ENCODE results near the gene KISS1R.

KISS1R gene

GRCh38 chr19:940591-941291 lies 23.6 kb downstream of the KISS1R start:
- peak; percentile 89 for DNase-seq

- DNase-seq: no peak
These were observed 24.4 kb downstream of the KISS1R start for GRCh38 chr19:941292-942132.

GRCh38 chr19:942133-942645 lies 25.1 kb downstream of the KISS1R start:
- no peak for DNase-seq

- DNase-seq: no peak
These were observed 26.5 kb downstream of the KISS1R start for GRCh38 chr19:943551-944170.

GRCh38 chr19:944171-944567 lies 27.0 kb downstream of the KISS1R start:
- DNase-seq: no peak

- DNase-seq: peak; percentile 36
These were observed 27.6 kb downstream of the KISS1R start for GRCh38 chr19:944663-945241.

GRCh38 chr19:945401-946252 lies 28.5 kb downstream of the KISS1R start:
- no peak for DNase-seq

- no peak for DNase-seq
These were observed 30.1 kb downstream of the KISS1R start for GRCh38 chr19:947090-947706.

- no peak for DNase-seq
These were observed 30.8 kb downstream of the KISS1R start for GRCh38 chr19:947707-948539.

- DNase-seq: no peak
These were observed 31.8 kb downstream of the KISS1R start for GRCh38 chr19:948842-949496.

GRCh38 chr19:950352-951066 lies 33.4 kb downstream of the KISS1R start:
- DNase-seq: no peak

GRCh38 chr19:952049-952679 lies 35.0 kb downstream of the KISS1R start:
- DNase-seq: no peak

- no peak for DNase-seq
These were observed 35.7 kb downstream of the KISS1R start for GRCh38 chr19:952680-953444.

GRCh38 chr19:953445-954271 lies 36.5 kb downstream of the KISS1R start:
- no peak for DNase-seq

GRCh38 chr19:954272-954671 lies 37.1 kb downstream of the KISS1R start:
- no peak for DNase-seq

- no peak for DNase-seq
These were observed 37.8 kb downstream of the KISS1R start for GRCh38 chr19:954672-955494.

Data from NCI-H1105 treated with DMSO at 0.1 percent for 48 hours (cell line).